Stimulated activated CD4-positive, alpha-beta T cell treated with anti-CD3 and anti-CD28 coated beads, TNF-alpha, amount 100 ng/mL, for 1 hour (primary cell): Measurements from ENCODE around the gene ZNF646.
A peak's percentile ranks its signal among the peaks of the same experiment; 100 is the strongest.

Experiments used
- DNase-seq, 3 donors: peaks; one replicate each; pipeline ENCODE4 v3.0.0-alpha.2; 2020; ENCODE audit warnings: low read depth in 3 of 3, low spot score in 1 of 3

ZNF646 gene

GRCh38 chr16:31063495-31063842 lies 10.8 kb upstream of the ZNF646 start:
- no peak for DNase-seq

GRCh38 chr16:31063843-31064611 lies 10.2 kb upstream of the ZNF646 start:
- no peak for DNase-seq

- DNase-seq = no peak
These were observed 9.2 kb upstream of the ZNF646 start for GRCh38 chr16:31064882-31065461.

- DNase-seq = no peak
These were observed 6.9 kb upstream of the ZNF646 start for GRCh38 chr16:31067342-31067741.

GRCh38 chr16:31071861-31072260 lies 2.4 kb upstream of the ZNF646 start:
- DNase-seq = no peak

- no peak for DNase-seq
These were observed 1.6 kb upstream of the ZNF646 start for GRCh38 chr16:31072540-31073141.

- DNase-seq = peak; percentile 56 to 85 (median 59)
These were observed 866 bp upstream of the ZNF646 start for GRCh38 chr16:31073142-31073969.

GRCh38 chr16:31074814-31075183 lies 577 bp downstream of the ZNF646 start:
- no peak for DNase-seq

- DNase-seq = no peak
These were observed 2.1 kb downstream of the ZNF646 start for GRCh38 chr16:31076319-31076718.

GRCh38 chr16:31077024-31077423 lies 2.8 kb downstream of the ZNF646 start:
- no peak for DNase-seq

- DNase-seq = no peak
These were observed 3.6 kb downstream of the ZNF646 start for GRCh38 chr16:31077592-31078396.

GRCh38 chr16:31078597-31079341 lies 4.5 kb downstream of the ZNF646 start:
- DNase-seq = no peak

GRCh38 chr16:31079342-31079944 lies 5.2 kb downstream of the ZNF646 start:
- DNase-seq = no peak

GRCh38 chr16:31080035-31080629 lies 5.9 kb downstream of the ZNF646 start:
- DNase-seq = no peak

GRCh38 chr16:31080756-31081419 lies 6.7 kb downstream of the ZNF646 start:
- no peak for DNase-seq

GRCh38 chr16:31081428-31082351 lies 7.5 kb downstream of the ZNF646 start:
- DNase-seq = no peak

- no peak for DNase-seq
These were observed 8.3 kb downstream of the ZNF646 start for GRCh38 chr16:31082368-31083045.
